ENCODE data around the gene OR12D1. TPM values are rescaled to one million over a fixed set of nuclear protein-coding genes. Genes with fewer than 3 reads are reported as not detected.

Gene OR12D1
- total RNA-seq, 1 donor from 2014 or later, result not detected

DNA sequence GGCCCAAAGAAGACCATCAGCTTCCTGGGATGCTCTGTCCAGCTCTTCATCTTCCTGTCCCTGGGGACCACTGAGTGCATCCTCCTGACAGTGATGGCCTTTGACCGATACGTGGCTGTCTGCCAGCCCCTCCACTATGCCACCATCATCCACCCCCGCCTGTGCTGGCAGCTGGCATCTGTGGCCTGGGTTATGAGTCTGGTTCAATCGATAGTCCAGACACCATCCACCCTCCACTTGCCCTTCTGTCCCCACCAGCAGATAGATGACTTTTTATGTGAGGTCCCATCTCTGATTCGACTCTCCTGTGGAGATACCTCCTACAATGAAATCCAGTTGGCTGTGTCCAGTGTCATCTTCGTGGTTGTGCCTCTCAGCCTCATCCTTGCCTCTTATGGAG, 47.3 kb downstream of the OR12D1 start:
- ATAC-seq (peak; percentile 59), DNase-seq (ENCODE audit: low spot score) (no peak)

DNA sequence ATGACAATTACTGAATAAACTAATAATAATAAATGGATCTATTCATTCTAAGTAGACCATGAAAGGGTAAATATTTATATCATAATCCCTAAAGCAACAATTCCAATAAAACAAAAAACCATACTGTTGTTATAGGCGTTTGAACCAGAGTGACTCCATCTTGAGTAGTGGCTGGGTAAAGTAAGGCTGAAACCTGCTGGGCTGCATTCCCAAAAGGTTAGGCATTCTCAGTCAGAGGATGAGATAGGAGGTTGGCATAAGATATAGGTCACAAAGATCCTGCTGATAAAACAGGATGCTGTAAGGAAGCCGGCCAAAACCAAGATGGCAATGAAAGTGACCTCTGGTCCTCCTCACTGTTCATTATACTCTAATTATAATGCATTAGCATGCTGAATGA, 50.6 kb downstream of the OR12D1 start:
- ATAC-seq, result no peak
- no peak for DNase-seq (ENCODE audit: low spot score)

DNA sequence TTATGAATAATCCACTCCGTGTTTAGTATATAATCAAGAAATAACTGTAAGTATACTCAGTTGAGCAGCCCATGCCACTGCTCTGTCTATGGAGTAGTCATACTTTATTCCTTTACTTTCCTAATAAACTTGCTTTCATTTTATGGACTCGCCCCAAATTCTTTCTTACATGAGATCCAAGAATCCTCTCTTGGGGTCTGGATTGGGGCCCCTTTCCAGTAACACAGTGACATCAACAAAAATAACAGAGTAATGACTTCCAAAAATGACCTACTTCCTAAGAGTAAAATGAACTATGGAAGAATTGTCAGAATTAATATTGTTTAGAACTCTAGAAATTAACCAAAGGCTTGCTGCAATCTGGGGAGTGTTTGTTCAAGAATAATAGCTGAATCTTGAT, 51.1 kb downstream of the OR12D1 start:
- no peak for DNase-seq (ENCODE audit: low spot score)
- ATAC-seq, result no peak

- ATAC-seq, result no peak
- no peak for DNase-seq (ENCODE audit: low spot score)
Measured at GRCh38 chr6:29466241-29466640, 51.5 kb downstream of the OR12D1 start.

Other genes with a start within 250 kb of the OR12D1 start
- not detected for gene OR2J2, start 244.0 kb upstream of the OR12D1 start, total RNA-seq
- gene OR14J1, start 113.2 kb upstream of the OR12D1 start, total RNA-seq, result not detected
- not detected for gene OR5V1, start 46.1 kb upstream of the OR12D1 start, total RNA-seq
- gene OR12D3, start 39.6 kb upstream of the OR12D1 start, total RNA-seq, result not detected
- not detected for gene OR12D2, start 19.3 kb upstream of the OR12D1 start, total RNA-seq
- gene OR10C1, start 24.4 kb downstream of the OR12D1 start, total RNA-seq, result not detected
- gene OR11A1, start 42.1 kb downstream of the OR12D1 start, total RNA-seq, result not detected
- gene OR2H1, start 42.2 kb downstream of the OR12D1 start, total RNA-seq, result not detected
- gene MAS1L, start 73.0 kb downstream of the OR12D1 start, total RNA-seq, result not detected
- gene UBD, start 144.8 kb downstream of the OR12D1 start, total RNA-seq, result 0.93 TPM
- gene OR2H2, start 170.2 kb downstream of the OR12D1 start, total RNA-seq, result not detected
- 3.0 TPM for gene GABBR1, start 218.3 kb downstream of the OR12D1 start, total RNA-seq
- gene MOG, start 242.2 kb downstream of the OR12D1 start, total RNA-seq, result not detected

Measured in left lobe of liver (tissue), 2 donors.